HG02571 (cell line): ENCODE results near the gene PAX7.

ENCODE experiments used
- ATAC-seq: cut with Tn5 transposase; IDR thresholded peaks from one replicate; pipeline ENCODE4 v1.9.1; 2021; ENCODE audit warnings: mild to moderate bottlenecking, moderate library complexity; ENCODE audit not compliant: unreplicated experiment

The PAX7 gene

GRCh38 chr1:18787825-18788385 lies 157.3 kb downstream of the PAX7 start:
- ATAC-seq, result no peak

GRCh38 chr1:18789246-18789645 lies 158.6 kb downstream of the PAX7 start:
- ATAC-seq, result no peak

DNA sequence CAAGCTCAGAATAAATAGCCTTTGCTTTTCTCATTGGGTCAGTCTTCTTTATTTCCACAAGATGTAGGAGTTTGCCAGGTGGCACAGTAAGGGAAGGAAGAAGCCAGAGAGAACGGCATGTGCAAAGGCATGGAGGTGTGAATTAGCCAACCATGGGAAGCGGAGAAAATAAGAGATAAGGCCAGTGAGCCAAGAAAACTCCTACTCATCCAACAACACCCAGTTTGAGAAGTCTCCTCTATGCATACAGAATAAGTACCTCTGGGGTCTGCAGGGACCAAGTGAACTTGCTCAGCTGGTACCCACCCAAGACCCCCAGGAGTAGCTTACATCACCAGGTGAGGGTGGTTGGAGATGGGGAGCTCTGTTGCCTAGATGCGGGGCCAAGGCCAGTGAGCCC lies 162.1 kb downstream of the PAX7 start:
- no peak for ATAC-seq

GRCh38 chr1:18793164-18793563 lies 162.5 kb downstream of the PAX7 start:
- no peak for ATAC-seq

DNA sequence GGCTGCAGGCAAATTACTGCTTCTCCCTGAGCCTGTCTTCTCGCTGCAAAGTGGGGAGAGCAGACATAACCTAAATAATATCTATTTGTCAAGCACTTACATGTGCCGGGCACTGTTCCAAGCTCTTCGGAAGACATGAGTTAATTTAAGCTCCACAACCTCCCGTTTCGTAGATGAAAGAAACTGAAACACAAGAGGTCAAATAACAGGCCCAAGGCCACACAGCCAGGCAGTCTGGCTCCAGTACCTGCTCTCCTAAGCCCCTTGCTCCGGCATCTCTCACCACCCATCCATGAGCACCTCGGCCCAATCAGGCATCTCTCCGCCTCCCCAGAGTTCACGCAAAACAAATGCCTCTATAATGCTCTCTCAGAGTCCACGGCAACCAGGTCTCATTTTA lies 163.4 kb downstream of the PAX7 start:
- ATAC-seq, result no peak

DNA sequence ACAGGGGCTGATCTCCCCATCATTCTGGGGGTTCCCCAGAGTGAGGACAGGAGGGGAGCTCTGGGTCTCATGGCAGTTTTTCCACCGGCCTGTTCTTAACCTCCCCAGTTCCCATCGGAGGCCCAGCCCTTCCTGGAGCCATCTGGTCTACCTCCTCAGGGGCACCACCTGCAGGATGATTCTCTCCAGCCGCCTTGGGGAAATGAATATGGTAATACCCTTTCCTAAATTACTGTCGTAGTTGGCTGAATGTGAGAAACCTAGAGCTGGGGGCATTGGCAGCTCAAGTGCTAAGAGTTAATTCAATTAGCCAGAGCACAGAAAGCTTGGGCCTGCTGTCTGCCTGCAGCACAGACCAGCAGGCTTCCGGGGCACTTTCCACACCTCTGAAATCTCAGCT lies 163.9 kb downstream of the PAX7 start:
- ATAC-seq, result no peak

GRCh38 chr1:18795002-18795689 lies 164.5 kb downstream of the PAX7 start:
- ATAC-seq, result no peak

DNA sequence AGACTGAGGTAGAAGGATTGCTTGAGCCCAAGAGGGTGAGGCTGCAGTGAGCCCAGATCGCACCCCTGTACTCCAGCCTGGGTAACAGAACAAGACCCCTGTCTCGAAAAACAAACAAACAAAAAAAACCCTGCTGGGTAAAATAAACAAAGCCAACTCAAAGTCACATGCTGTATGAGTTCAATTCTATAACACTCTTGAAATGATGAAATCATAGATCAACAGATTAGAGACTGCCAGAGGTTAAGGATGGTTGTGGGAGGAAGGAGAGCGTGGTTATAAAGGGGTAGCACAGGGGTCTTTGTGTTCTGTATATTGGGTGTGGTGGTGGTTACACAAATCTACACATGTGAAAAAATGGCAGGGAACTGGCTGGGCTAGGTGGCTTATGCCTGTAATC lies 166.3 kb downstream of the PAX7 start:
- no peak for ATAC-seq
